ENCODE measurements around the gene LETM1. TPM values are rescaled to one million over a fixed set of nuclear protein-coding genes. Genes with fewer than 3 reads are reported as not detected.

LETM1 gene
- total and polyA plus RNA-seq, 2 of the 13 experiments (the other 11 are each of a cell fraction or from before 2014, with no cell fraction given), result 9.7 to 41.6 TPM

DNA sequence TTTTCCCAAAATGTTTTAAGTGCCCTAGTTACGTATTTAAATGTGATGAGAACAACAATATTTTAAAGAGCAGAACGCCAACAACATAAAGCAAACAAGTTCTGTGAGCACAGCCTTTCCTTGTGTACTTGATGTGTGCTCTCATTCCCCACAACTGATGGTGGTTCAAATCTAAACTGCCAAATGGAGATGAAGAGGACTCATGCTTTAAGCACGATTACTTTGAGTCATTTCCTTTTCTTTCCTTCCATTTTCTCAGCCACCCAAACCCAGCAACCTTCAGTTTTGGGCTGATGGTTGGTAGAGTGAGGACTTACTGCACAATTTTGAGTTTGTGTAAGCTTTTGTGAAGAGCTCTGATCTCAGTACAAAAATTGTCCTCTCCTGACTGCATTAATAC is 16.9 kb upstream of the LETM1 start (continued):
- TF ChIP-seq ETV6 (CRISPR knock-in tag; conservative IDR thresholded peaks at IDR 0.05) (no peak), ZNF816 (CRISPR knock-in tag; IDR thresholded peaks at IDR 0.05; ENCODE audit: borderline replicate concordance) (no peak), CREM (IDR thresholded peaks at IDR 0.05) (no peak), CREM (CRISPR knock-in tag; IDR thresholded peaks at IDR 0.05) (no peak), SKIL (CRISPR knock-in tag; IDR thresholded peaks at IDR 0.05; ENCODE audit: borderline replicate concordance) (no peak), MEIS1 (CRISPR knock-in tag; IDR thresholded peaks at IDR 0.05; ENCODE audit: borderline replicate concordance) (no peak), ZNF563 (CRISPR knock-in tag; IDR thresholded peaks at IDR 0.05) (no peak), ZNF839 (CRISPR knock-in tag; IDR thresholded peaks at IDR 0.05; ENCODE audit: borderline replicate concordance) (no peak)
- TF ChIP-seq, protein P1, sequence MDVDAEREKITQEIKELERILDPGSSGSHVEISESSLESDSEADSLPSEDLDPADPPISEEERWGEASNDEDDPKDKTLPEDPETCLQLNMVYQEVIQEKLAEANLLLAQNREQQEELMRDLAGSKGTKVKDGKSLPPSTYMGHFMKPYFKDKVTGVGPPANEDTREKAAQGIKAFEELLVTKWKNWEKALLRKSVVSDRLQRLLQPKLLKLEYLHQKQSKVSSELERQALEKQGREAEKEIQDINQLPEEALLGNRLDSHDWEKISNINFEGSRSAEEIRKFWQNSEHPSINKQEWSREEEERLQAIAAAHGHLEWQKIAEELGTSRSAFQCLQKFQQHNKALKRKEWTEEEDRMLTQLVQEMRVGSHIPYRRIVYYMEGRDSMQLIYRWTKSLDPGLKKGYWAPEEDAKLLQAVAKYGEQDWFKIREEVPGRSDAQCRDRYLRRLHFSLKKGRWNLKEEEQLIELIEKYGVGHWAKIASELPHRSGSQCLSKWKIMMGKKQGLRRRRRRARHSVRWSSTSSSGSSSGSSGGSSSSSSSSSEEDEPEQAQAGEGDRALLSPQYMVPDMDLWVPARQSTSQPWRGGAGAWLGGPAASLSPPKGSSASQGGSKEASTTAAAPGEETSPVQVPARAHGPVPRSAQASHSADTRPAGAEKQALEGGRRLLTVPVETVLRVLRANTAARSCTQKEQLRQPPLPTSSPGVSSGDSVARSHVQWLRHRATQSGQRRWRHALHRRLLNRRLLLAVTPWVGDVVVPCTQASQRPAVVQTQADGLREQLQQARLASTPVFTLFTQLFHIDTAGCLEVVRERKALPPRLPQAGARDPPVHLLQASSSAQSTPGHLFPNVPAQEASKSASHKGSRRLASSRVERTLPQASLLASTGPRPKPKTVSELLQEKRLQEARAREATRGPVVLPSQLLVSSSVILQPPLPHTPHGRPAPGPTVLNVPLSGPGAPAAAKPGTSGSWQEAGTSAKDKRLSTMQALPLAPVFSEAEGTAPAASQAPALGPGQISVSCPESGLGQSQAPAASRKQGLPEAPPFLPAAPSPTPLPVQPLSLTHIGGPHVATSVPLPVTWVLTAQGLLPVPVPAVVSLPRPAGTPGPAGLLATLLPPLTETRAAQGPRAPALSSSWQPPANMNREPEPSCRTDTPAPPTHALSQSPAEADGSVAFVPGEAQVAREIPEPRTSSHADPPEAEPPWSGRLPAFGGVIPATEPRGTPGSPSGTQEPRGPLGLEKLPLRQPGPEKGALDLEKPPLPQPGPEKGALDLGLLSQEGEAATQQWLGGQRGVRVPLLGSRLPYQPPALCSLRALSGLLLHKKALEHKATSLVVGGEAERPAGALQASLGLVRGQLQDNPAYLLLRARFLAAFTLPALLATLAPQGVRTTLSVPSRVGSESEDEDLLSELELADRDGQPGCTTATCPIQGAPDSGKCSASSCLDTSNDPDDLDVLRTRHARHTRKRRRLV (CRISPR knock-in tag; IDR thresholded peaks at IDR 0.05), result no peak
